ENCODE results near the gene LOC128125822.

LOC128125822 gene

GRCh38 chr6:63561288-63561687 is 11.0 kb upstream of the LOC128125822 start:
- POLR2A ChIA-PET, result no interaction called here
- CTCF ChIA-PET, result interaction anchor here (1.4 kb wide), 1 partner anchor 13 kb away, joined by 3 read pairs; no protein-coding TSS in a partner anchor
- DNase-seq (ENCODE audit: extremely low spot score), result no peak
- no peak for TF ChIP-seq CTCF (IDR thresholded peaks at IDR 0.05; ENCODE audit: control extremely low read depth, extremely low read depth, low read depth, missing control alignments)

GRCh38 chr6:63563235-63563634 is 9.0 kb upstream of the LOC128125822 start:
- CTCF ChIA-PET, result interaction anchor here (3.2 kb wide), 1 partner anchor 11 kb away, joined by 12 read pairs; no protein-coding TSS in a partner anchor
- TF ChIP-seq CTCF (IDR thresholded peaks at IDR 0.05; ENCODE audit: control extremely low read depth, extremely low read depth, low read depth, missing control alignments), result no peak
- POLR2A ChIA-PET, result no interaction called here
- DNase-seq (ENCODE audit: extremely low spot score), result no peak

GRCh38 chr6:63565058-63565726 is 7.1 kb upstream of the LOC128125822 start:
- CTCF ChIA-PET, result interaction anchor here (0.9 to 3.2 kb wide), 3 partner anchors 9 to 33 kb away, joined by 3 to 12 read pairs (median 3); no protein-coding TSS in a partner anchor
- no peak for TF ChIP-seq CTCF (IDR thresholded peaks at IDR 0.05; ENCODE audit: control extremely low read depth, extremely low read depth, low read depth, missing control alignments)
- POLR2A ChIA-PET, result no interaction called here
- DNase-seq (ENCODE audit: extremely low spot score), result no peak

GRCh38 chr6:63565727-63566596 is 6.3 kb upstream of the LOC128125822 start:
- no peak for TF ChIP-seq CTCF (IDR thresholded peaks at IDR 0.05; ENCODE audit: control extremely low read depth, extremely low read depth, low read depth, missing control alignments)
- CTCF ChIA-PET, result interaction anchor here (0.9 to 3.2 kb wide), 4 partner anchors 8 to 87 kb away, joined by 3 to 12 read pairs (median 3); no protein-coding TSS in a partner anchor
- POLR2A ChIA-PET, result no interaction called here
- DNase-seq (ENCODE audit: extremely low spot score), result no peak

- DNase-seq (ENCODE audit: extremely low spot score), result no peak
- no peak for TF ChIP-seq CTCF (IDR thresholded peaks at IDR 0.05; ENCODE audit: control extremely low read depth, extremely low read depth, low read depth, missing control alignments)
- ChIA-PET CTCF (interaction anchor here (0.7 to 1.1 kb wide), 3 partner anchors 9 to 215 kb away, joined by 3 to 4 read pairs (median 4); no protein-coding TSS in a partner anchor), POLR2A (no interaction called here)
These were observed 4.3 kb upstream of the LOC128125822 start for GRCh38 chr6:63567966-63568365.

GRCh38 chr6:63571361-63572043 is 778 bp upstream of the LOC128125822 start:
- ChIA-PET CTCF (no interaction called here), POLR2A (no interaction called here)
- DNase-seq (ENCODE audit: extremely low spot score), result no peak
- TF ChIP-seq CTCF (IDR thresholded peaks at IDR 0.05; ENCODE audit: control extremely low read depth, extremely low read depth, low read depth, missing control alignments), result no peak

All from GM10248 (cell line).